Kidney epithelial cell (primary cell): ENCODE data around the gene LRGUK. TPM values are rescaled to one million over a fixed set of nuclear protein-coding genes. Genes with fewer than 3 reads are reported as not detected.

Experiments
- DNase-seq: peaks from one replicate; pipeline ENCODE4 v3.0.0-alpha.2; 2010; ENCODE audit warnings: low read depth
- H3K27me3 ChIP-seq: 2 replicates; pipeline ENCODE4 v1.6.0; 2011; ENCODE audit warnings: low read length; ENCODE audit not compliant: control insufficient read depth, insufficient read depth
- H3K36me3 ChIP-seq: 2 replicates; pipeline ENCODE4 v1.5.1; 2011; ENCODE audit warnings: low read length; ENCODE audit not compliant: control insufficient read depth, insufficient read depth
- H3K4me3 ChIP-seq: 2 replicates; pipeline ENCODE4 v1.5.1; 2011; ENCODE audit warnings: low read depth, mild to moderate bottlenecking, control low read depth, low read length
- CTCF ChIP-seq: IDR thresholded peaks from 2 replicates; pipeline ENCODE4 v1.5.1; 2011; ENCODE audit warnings: mild to moderate bottlenecking, moderate library complexity, low read length, control low read depth, inconsistent platforms; ENCODE audit not compliant: insufficient read depth, poor library complexity, severe bottlenecking
- total RNA-seq: library from RNA; depleted of rRNA; stranded (reverse); fragments of >200 nt; gene quantifications from 2 replicates; pipeline ENCODE4 v1.2.3, GENCODE V29; 2015

The LRGUK gene
- total RNA-seq, 1 donor from 2014 or later, result 0.42 TPM

- no peak for DNase-seq
- no peak for TF ChIP-seq CTCF
- no peaks in the 10 kb centered on the region for H3K36me3 ChIP-seq
- H3K4me3 ChIP-seq, result no peak overlapping the region
- no peaks in the 10 kb centered on the region for H3K27me3 ChIP-seq
These were observed 151.5 kb downstream of the LRGUK start for GRCh38 chr7:134278502-134279153.

GRCh38 chr7:134279336-134279735 is 152.2 kb downstream of the LRGUK start:
- TF ChIP-seq CTCF, result no peak

GRCh38 chr7:134279898-134280297 is 152.8 kb downstream of the LRGUK start:
- Histone ChIP-seq H3K27me3 (no peaks in the 10 kb centered on the region), H3K36me3 (no peaks in the 10 kb centered on the region), H3K4me3 (no peak overlapping the region)
- no peak for TF ChIP-seq CTCF
- DNase-seq, result no peak

More at GRCh38 chr7:134279336-134279735, 152.2 kb downstream of the LRGUK start:
- Histone ChIP-seq H3K36me3 (no peaks in the 10 kb centered on the region), H3K4me3 (no peak overlapping the region), H3K27me3 (no peaks in the 10 kb centered on the region)
- no peak for DNase-seq

GRCh38 chr7:134280508-134280907 is 153.4 kb downstream of the LRGUK start:
- no peak overlapping the region for H3K4me3 ChIP-seq
- DNase-seq, result no peak
- no peaks in the 10 kb centered on the region for H3K36me3 ChIP-seq
- H3K27me3 ChIP-seq, result no peaks in the 10 kb centered on the region
- TF ChIP-seq CTCF, result no peak

- DNase-seq, result no peak
- no peaks in the 10 kb centered on the region for H3K36me3 ChIP-seq
- TF ChIP-seq CTCF, result no peak
- H3K4me3 ChIP-seq, result no peak overlapping the region
- no peaks in the 10 kb centered on the region for H3K27me3 ChIP-seq
These were observed 156.9 kb downstream of the LRGUK start for GRCh38 chr7:134284011-134284410.

GRCh38 chr7:134284952-134285351 is 157.8 kb downstream of the LRGUK start:
- Histone ChIP-seq H3K27me3 (no peaks in the 10 kb centered on the region), H3K36me3 (no peaks in the 10 kb centered on the region), H3K4me3 (no peak overlapping the region)
- no peak for DNase-seq
- TF ChIP-seq CTCF, result no peak
